CD4-positive, alpha-beta memory T cell (primary cell): ENCODE measurements around the gene PIP4K2B. TPM values are rescaled to one million over a fixed set of nuclear protein-coding genes. Genes with fewer than 3 reads are reported as not detected.
"Not testable (repeated sequence)": the region's sequence is repeated elsewhere in the genome, so short reads cannot be mapped to it uniquely, and the experiment has no call there.

ENCODE experiments used
- CTCF ChIA-PET: fragments of 350-600 bp; sonication (Branson Sonifier 250); formaldehyde crosslinking; loops from one replicate; lab custom pipeline; 2021; ENCODE audit warnings: inconsistent platforms; ENCODE audit not compliant: partially characterized antibody; lab: Charles Lee
- POLR2A ChIA-PET: fragments of 350-600 bp; sonication (Branson Sonifier 250); formaldehyde crosslinking; loops from one replicate; lab custom pipeline; 2021; ENCODE audit not compliant: partially characterized antibody; lab: Charles Lee
- DNase-seq, 5 donors: peaks; one replicate each; pipeline versions ENCODE4 v3.0.0 to v3.0.0-alpha.2; 2020 to 2022; ENCODE audit warnings: mixed read lengths in 1 of 5
- H3K27ac ChIP-seq: one replicate; pipeline ENCODE4 v1.7.0; 2013; ENCODE audit warnings: low read depth, low read length
- H3K27me3 ChIP-seq: 2 replicates; pipeline ENCODE4 v1.7.0; 2013; ENCODE audit warnings: mild to moderate bottlenecking, low read length, moderate library complexity; ENCODE audit not compliant: insufficient read depth
- H3K36me3 ChIP-seq: 2 replicates; pipeline ENCODE4 v1.7.0; 2013; ENCODE audit warnings: mild to moderate bottlenecking, low read length, moderate library complexity; ENCODE audit not compliant: insufficient read depth
- H3K4me1 ChIP-seq: 2 replicates; pipeline ENCODE4 v1.7.0; 2013; ENCODE audit warnings: mild to moderate bottlenecking, low read length, moderate library complexity; ENCODE audit not compliant: insufficient read depth
- H3K4me3 ChIP-seq, 2 donors: one replicate each; pipeline ENCODE4 v1.7.0; 2013; ENCODE audit warnings: low read length in 2 of 2, mild to moderate bottlenecking in 1 of 2
- H3K9me3 ChIP-seq, 2 donors: one replicate each; pipeline ENCODE4 v1.7.0; 2013; ENCODE audit warnings: low read length in 2 of 2, control low read depth in 1 of 2; ENCODE audit not compliant: control insufficient read depth in 1 of 2
- H3K27ac Mint-ChIP-seq, 7 donors: one replicate each; pipeline ENCODE4 v1.8.0; 2020 to 2021; ENCODE audit warnings: mixed read lengths in 7 of 7, mild to moderate bottlenecking in 6 of 7, inconsistent platforms in 3 of 7, moderate library complexity in 3 of 7
- H3K27me3 Mint-ChIP-seq, 2 donors: one replicate each; pipeline ENCODE4 v1.8.0; 2020 to 2021; ENCODE audit warnings: mixed read lengths in 2 of 2
- H3K36me3 Mint-ChIP-seq, 2 donors: one replicate each; pipeline ENCODE4 v1.8.0; 2020 to 2021; ENCODE audit warnings: mixed read lengths in 2 of 2, inconsistent platforms in 1 of 2, mild to moderate bottlenecking in 1 of 2
- H3K4me1 Mint-ChIP-seq, 4 donors: one replicate each; pipeline ENCODE4 v1.8.0; 2020 to 2021; ENCODE audit warnings: mixed read lengths in 4 of 4, mild to moderate bottlenecking in 1 of 4
- H3K4me3 Mint-ChIP-seq, 8 donors: one replicate each; pipeline ENCODE4 v1.8.0; 2020 to 2021; ENCODE audit warnings: mixed read lengths in 8 of 8, mild to moderate bottlenecking in 7 of 8, moderate library complexity in 6 of 8, inconsistent platforms in 3 of 8
- H3K9me3 Mint-ChIP-seq, 8 donors: one replicate each; pipeline ENCODE4 v1.8.0; 2020 to 2021; ENCODE audit warnings: mixed read lengths in 8 of 8, mild to moderate bottlenecking in 5 of 8, inconsistent platforms in 3 of 8, moderate library complexity in 1 of 8
- intact Hi-C: fragments of 100-400 bp; cut with micrococcal nuclease; formaldehyde crosslinking; loops from one replicate; pipeline ENCODE4 v1.15.1; 2023
- polyA plus RNA-seq, 2 donors: library from polyadenylated mRNA; unstranded; fragments of 300-500 nt; fragmentation: Illumina TruSeq; gene quantifications; one replicate each; pipeline ENCODE4 v1.2.3, GENCODE V29; 2021
- total RNA-seq, 2 experiments: library from RNA; stranded (reverse); gene quantifications; one replicate each; pipeline ENCODE4 v1.2.3, GENCODE V29; 2021

Gene PIP4K2B
- total and polyA plus RNA-seq, 4 experiments from 2014 or later = 10.2 to 66.3 (median 36.2) TPM

DNA sequence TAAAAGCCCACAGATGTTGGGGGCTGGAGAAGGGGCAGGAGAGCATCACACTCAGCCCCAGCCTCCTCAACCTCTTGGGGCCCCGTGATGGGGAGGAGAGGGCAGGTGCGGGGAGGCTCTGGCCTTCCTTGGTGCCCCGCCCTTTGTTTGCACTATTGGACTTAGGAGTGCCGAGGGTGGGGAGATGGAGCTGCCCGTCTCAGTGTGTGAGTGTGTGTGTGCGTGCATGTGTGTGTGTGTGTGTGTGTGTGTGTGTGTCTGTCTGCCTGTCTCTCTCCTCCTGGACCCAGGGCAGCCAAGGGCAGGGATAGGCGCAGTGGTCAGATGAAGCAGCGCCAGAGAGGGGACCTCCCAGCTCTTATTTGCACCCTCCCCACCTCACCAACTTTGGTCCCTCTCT, 73.2 kb downstream of the PIP4K2B start:
- H3K9me3 ChIP-seq, H3K27me3 ChIP-seq, H3K4me3 ChIP-seq, H3K27ac ChIP-seq, DNase-seq, intact Hi-C loops, H3K27me3 Mint-ChIP-seq, H3K9me3 Mint-ChIP-seq: not testable (repeated sequence)
- Mint-ChIP-seq H3K27ac (peak overlapping the region; percentile 77 to 95 (median 84)), H3K4me1 (peaks cover 31 to 76% (median 54%) of the 10 kb centered on the region in 4 donors), H3K4me3 (peak overlapping the region in 6 of 8 donors; percentile 19 to 62 (median 32)), H3K36me3 (peaks cover 12 to 41% of the 10 kb centered on the region in 2 donors)
- ChIA-PET CTCF (interaction anchor here (3.3 kb wide), 1 partner anchor 19 kb away, joined by 34 read pairs; the partner anchor contains the start of gene MLLT6), POLR2A (interaction anchor here (4.3 to 15.9 kb wide), 2 partner anchors 8 to 20 kb away, joined by 56 to 588 read pairs; partner anchors contain the start of gene MLLT6)
- Histone ChIP-seq H3K4me1 (peaks cover 71% of the 10 kb centered on the region), H3K36me3 (peaks cover 22% of the 10 kb centered on the region)

DNA sequence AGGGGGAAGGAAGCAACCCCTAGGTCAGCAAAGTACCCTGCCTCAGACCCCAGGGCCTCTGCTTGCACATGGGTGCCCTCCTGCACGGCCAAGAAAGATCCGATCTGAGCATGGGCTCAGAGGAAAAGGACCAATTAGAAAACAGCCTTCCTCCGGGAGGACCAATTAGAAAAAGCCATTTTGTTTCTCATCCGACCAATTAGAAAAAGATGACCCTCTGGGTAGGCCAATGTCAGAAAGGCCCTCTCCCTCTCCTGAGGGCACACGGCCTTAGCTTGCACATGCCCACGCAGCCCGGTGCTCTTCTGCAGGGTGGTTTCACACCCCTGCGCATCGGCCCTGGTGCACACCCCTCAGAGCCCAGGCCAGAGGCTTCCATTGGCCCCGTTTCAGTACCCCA, 74.3 kb downstream of the PIP4K2B start:
- Mint-ChIP-seq H3K36me3 (peaks cover 17 to 44% of the 10 kb centered on the region in 2 donors), H3K4me1 (peaks cover 29 to 74% (median 51%) of the 10 kb centered on the region in 4 donors), H3K9me3 (peaks cover 0 to 3% (median 0%) of the 10 kb centered on the region in 8 donors), H3K4me3 (peak overlapping the region in 1 of 8 donors; percentile 53), H3K27me3 (no peaks in the 10 kb centered on the region), H3K27ac (peak overlapping the region in 5 of 7 donors; percentile 13 to 95 (median 80))
- ChIA-PET POLR2A (interaction anchor here (15.9 kb wide), 1 partner anchor 19 kb away, joined by 588 read pairs; the partner anchor contains the start of gene MLLT6), CTCF (interaction anchor here (3.4 kb wide), 1 partner anchor 10 kb away, joined by 18 read pairs; no protein-coding TSS in a partner anchor)
- Histone ChIP-seq H3K27ac (no peak overlapping the region), H3K4me3 (no peak overlapping the region), H3K4me1 (peaks cover 71% of the 10 kb centered on the region), H3K36me3 (peaks cover 27% of the 10 kb centered on the region), H3K27me3 (no peaks in the 10 kb centered on the region), H3K9me3 (no peaks in the 10 kb centered on the region)
- intact Hi-C loops = no loop called here
- DNase-seq = no peak

- Histone ChIP-seq H3K36me3 (peaks cover 28% of the 10 kb centered on the region), H3K9me3 (no peaks in the 10 kb centered on the region), H3K27ac (no peak overlapping the region), H3K4me3 (no peak overlapping the region), H3K27me3 (no peaks in the 10 kb centered on the region), H3K4me1 (peaks cover 68% of the 10 kb centered on the region)
- peak overlapping the region in 5 of 7 donors; percentile 6 to 95 (median 69) for H3K27ac Mint-ChIP-seq
- intact Hi-C loops = no loop called here
- no peak for DNase-seq
- H3K36me3 Mint-ChIP-seq = peaks cover 17 to 46% of the 10 kb centered on the region in 2 donors
- ChIA-PET POLR2A (interaction anchor here (15.9 kb wide), 1 partner anchor 18 kb away, joined by 588 read pairs; the partner anchor contains the start of gene MLLT6), CTCF (interaction anchor here (3.4 kb wide), 1 partner anchor 11 kb away, joined by 18 read pairs; no protein-coding TSS in a partner anchor)
- peaks cover 28 to 71% (median 49%) of the 10 kb centered on the region in 4 donors for H3K4me1 Mint-ChIP-seq
- no peaks in the 10 kb centered on the region for H3K27me3 Mint-ChIP-seq
- H3K4me3 Mint-ChIP-seq = peak overlapping the region in 3 of 8 donors; percentile 17 to 53 (median 20)
- H3K9me3 Mint-ChIP-seq = peaks cover 0 to 3% (median 0%) of the 10 kb centered on the region in 8 donors
Measured at GRCh38 chr17:38724337-38724988, 74.9 kb downstream of the PIP4K2B start.

GRCh38 chr17:38721802-38722201, 77.6 kb downstream of the PIP4K2B start:
- Mint-ChIP-seq H3K27me3 (no peaks in the 10 kb centered on the region), H3K36me3 (peaks cover 33 to 57% of the 10 kb centered on the region in 2 donors), H3K4me3 (no peak overlapping the region), H3K4me1 (peaks cover 12 to 51% (median 33%) of the 10 kb centered on the region in 4 donors), H3K27ac (peak overlapping the region in 1 of 7 donors; percentile 13), H3K9me3 (no peaks in the 10 kb centered on the region)
- no peaks in the 10 kb centered on the region for H3K27me3 ChIP-seq
- no peaks in the 10 kb centered on the region for H3K9me3 ChIP-seq
- ChIA-PET POLR2A (interaction anchor here (1.2 to 15.9 kb wide), 2 partner anchors 10 to 15 kb away, joined by 3 to 588 read pairs; partner anchors contain the start of gene MLLT6), CTCF (interaction anchor here (3.4 kb wide), 1 partner anchor 14 kb away, joined by 18 read pairs; no protein-coding TSS in a partner anchor)
- DNase-seq = no peak
- no peak overlapping the region for H3K27ac ChIP-seq
- H3K4me3 ChIP-seq = no peak overlapping the region
- intact Hi-C loops = no loop called here
- peaks cover 52% of the 10 kb centered on the region for H3K36me3 ChIP-seq
- H3K4me1 ChIP-seq = peaks cover 41% of the 10 kb centered on the region

DNA sequence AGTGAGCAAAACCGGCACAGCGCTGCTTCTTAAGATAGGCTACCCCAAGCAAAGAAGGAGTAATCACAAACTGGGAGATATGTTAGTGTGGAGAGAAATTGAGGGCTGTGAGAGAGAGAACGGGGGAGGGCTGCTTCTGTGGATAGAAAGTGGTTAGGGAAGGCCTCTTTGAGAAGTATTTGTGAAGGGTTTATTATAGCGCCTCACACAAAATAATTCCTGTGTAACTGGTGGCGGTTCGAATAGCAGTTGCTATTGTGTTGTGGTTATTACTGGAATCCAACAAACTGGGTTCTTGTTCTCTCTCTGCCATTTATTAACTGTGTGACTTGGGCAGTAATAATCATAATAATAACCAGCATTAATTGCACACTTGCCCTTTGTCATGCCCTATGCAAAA, 78.4 kb downstream of the PIP4K2B start:
- H3K4me1 Mint-ChIP-seq = peaks cover 9 to 44% (median 28%) of the 10 kb centered on the region in 4 donors
- H3K27ac ChIP-seq = no peak overlapping the region

GRCh38 chr17:38719943-38720641, 79.3 kb downstream of the PIP4K2B start:
- H3K9me3 ChIP-seq = no peaks in the 10 kb centered on the region
- Mint-ChIP-seq H3K27me3 (no peaks in the 10 kb centered on the region), H3K27ac (peak overlapping the region in 1 of 7 donors; percentile 53), H3K4me3 (no peak overlapping the region), H3K9me3 (no peaks in the 10 kb centered on the region), H3K36me3 (peaks cover 37 to 66% of the 10 kb centered on the region in 2 donors), H3K4me1 (peaks cover 10 to 44% (median 23%) of the 10 kb centered on the region in 4 donors)
- peaks cover 29% of the 10 kb centered on the region for H3K4me1 ChIP-seq
- ChIA-PET POLR2A (interaction anchor here (1.2 to 15.9 kb wide), 3 partner anchors 8 to 32 kb away, joined by 4 to 588 read pairs (median 56); partner anchors contain the start of gene MLLT6), CTCF (interaction anchor here (2.2 kb wide), 1 partner anchor 8 kb away, joined by 7 read pairs; no protein-coding TSS in a partner anchor)
- no peaks in the 10 kb centered on the region for H3K27me3 ChIP-seq
- intact Hi-C loops = no loop called here
- peaks cover 66% of the 10 kb centered on the region for H3K36me3 ChIP-seq
- no peak overlapping the region for H3K4me3 ChIP-seq
- no peak overlapping the region for H3K27ac ChIP-seq
- no peak for DNase-seq

More for the DNA sequence above, 78.4 kb downstream of the PIP4K2B start:
- H3K27me3 ChIP-seq = no peaks in the 10 kb centered on the region
- H3K27ac Mint-ChIP-seq = peak overlapping the region in 6 of 7 donors; percentile 36 to 88 (median 66)
- peaks cover 33% of the 10 kb centered on the region for H3K4me1 ChIP-seq
- H3K27me3 Mint-ChIP-seq = no peaks in the 10 kb centered on the region
- H3K36me3 Mint-ChIP-seq = peaks cover 35 to 60% of the 10 kb centered on the region in 2 donors
- H3K9me3 Mint-ChIP-seq = no peaks in the 10 kb centered on the region
- ChIA-PET POLR2A (interaction anchor here (15.9 kb wide), 1 partner anchor 14 kb away, joined by 588 read pairs; the partner anchor contains the start of gene MLLT6), CTCF (no interaction called here)
- H3K4me3 Mint-ChIP-seq = no peak overlapping the region
- no peaks in the 10 kb centered on the region for H3K9me3 ChIP-seq
- H3K4me3 ChIP-seq = no peak overlapping the region
- H3K36me3 ChIP-seq = peaks cover 60% of the 10 kb centered on the region
- no peak for DNase-seq
- intact Hi-C loops = no loop called here
